ENCODE results near the gene NRG3. TPM values are rescaled to one million over a fixed set of nuclear protein-coding genes. Genes with fewer than 3 reads are reported as not detected.

NRG3 gene
- total RNA-seq, 1 experiment from 2014 or later, result not detected

GRCh38 chr10:81984428-81984827, 109.4 kb downstream of the NRG3 start (continued):
- TF ChIP-seq RAD21 (IDR thresholded peaks at IDR 0.05; ENCODE audit: low read depth), result no peak
- no peak for TF ChIP-seq POLR2A (IDR thresholded peaks at IDR 0.05; ENCODE audit: borderline replicate concordance, extremely low read depth, insufficient read depth, insufficient read length)
- TF ChIP-seq FOSL1 (IDR thresholded peaks at IDR 0.05; ENCODE audit: low read depth), result no peak
- TF ChIP-seq YY1 (IDR thresholded peaks at IDR 0.05; ENCODE audit: extremely low read depth, insufficient replicate concordance, low read depth, low read length), result no peak
- no peak for TF ChIP-seq EZH2 (IDR thresholded peaks at IDR 0.05)

GRCh38 chr10:81995254-81995653, 120.3 kb downstream of the NRG3 start:
- H4K20me1 ChIP-seq (ENCODE audit: insufficient read depth), result no peaks in the 10 kb centered on the region
- no peak overlapping the region for H3K27ac ChIP-seq (ENCODE audit: low read depth, low read length)
- no peaks in the 10 kb centered on the region for H3K9me2 ChIP-seq (ENCODE audit: insufficient read depth)
- intact Hi-C loops (cut with micrococcal nuclease), result no loop called here
- no peaks in the 10 kb centered on the region for H3K27me3 ChIP-seq (ENCODE audit: insufficient read depth, low read length)
- H3K9me3 ChIP-seq (ENCODE audit: control insufficient read depth in 1 of 2, insufficient read depth in 1 of 2, low read depth in 1 of 2, low read length in 2 of 2), result peaks cover 12 to 16% of the 10 kb centered on the region in 2 experiments; a peak in 2 of 4 replicates
- no peaks in the 10 kb centered on the region for H3K36me3 ChIP-seq (ENCODE audit: control insufficient read depth in 1 of 2, insufficient read depth in 2 of 2, low read length in 2 of 2)
- H3K79me2 ChIP-seq (ENCODE audit: insufficient read depth, low read length), result no peaks in the 10 kb centered on the region
- H3K9ac ChIP-seq (ENCODE audit: low read length), result no peak overlapping the region
- ChIA-PET CTCF (no interaction called here), RAD21 (ENCODE audit: low non-redundant PET in 1 of 2, low total read pairs in 2 of 2, uncharacterized antibody in 2 of 2, unreplicated experiment in 2 of 2) (no interaction called here), POLR2A (no interaction called here)
- H3K4me2 ChIP-seq (ENCODE audit: low read length), result no peak overlapping the region
- BruUV-seq (replicated peaks), result no TSS peak
- H3K4me3 ChIP-seq (replicated peaks in 1 of 2; ENCODE audit: low read depth in 1 of 2, low read length in 2 of 2), result no peak overlapping the region
- ATAC-seq (no peak), DNase-seq (ENCODE audit: low read depth, low spot score) (no peak)
- no peak overlapping the region for H2AFZ ChIP-seq (ENCODE audit: low read depth, low read length, poor library complexity, severe bottlenecking)
- TF ChIP-seq REST (IDR thresholded peaks at IDR 0.05; ENCODE audit: low read depth) (no peak), ZFX (IDR thresholded peaks at IDR 0.05) (no peak), ZNF274 (IDR thresholded peaks at IDR 0.05; ENCODE audit: low read depth, low read length) (no peak), SP1 (IDR thresholded peaks at IDR 0.05; ENCODE audit: low read depth) (no peak)
- H3K4me1 ChIP-seq (ENCODE audit: control insufficient read depth in 1 of 2, insufficient read depth in 2 of 2, low read length in 2 of 2), result no peaks in the 10 kb centered on the region
